Activated CD4-positive, alpha-beta T cell treated with anti-CD3 and anti-CD28 coated beads, Interleukin-2, Interleukin-6, amounts not matched to agents 100 ng/mL and 50 ng/mL, durations not matched to agents 16 hours and 8 hours (primary cell): ENCODE results near the gene DAZAP2.
A peak's percentile ranks its signal among the peaks of the same experiment; 100 is the strongest.
"Not testable (repeated sequence)": the region's sequence is repeated elsewhere in the genome, so short reads cannot be mapped to it uniquely, and the experiment has no call there.

ENCODE experiments used
- DNase-seq: peaks from one replicate; pipeline ENCODE4 v3.0.0-alpha.2; 2020

Gene DAZAP2

DNA sequence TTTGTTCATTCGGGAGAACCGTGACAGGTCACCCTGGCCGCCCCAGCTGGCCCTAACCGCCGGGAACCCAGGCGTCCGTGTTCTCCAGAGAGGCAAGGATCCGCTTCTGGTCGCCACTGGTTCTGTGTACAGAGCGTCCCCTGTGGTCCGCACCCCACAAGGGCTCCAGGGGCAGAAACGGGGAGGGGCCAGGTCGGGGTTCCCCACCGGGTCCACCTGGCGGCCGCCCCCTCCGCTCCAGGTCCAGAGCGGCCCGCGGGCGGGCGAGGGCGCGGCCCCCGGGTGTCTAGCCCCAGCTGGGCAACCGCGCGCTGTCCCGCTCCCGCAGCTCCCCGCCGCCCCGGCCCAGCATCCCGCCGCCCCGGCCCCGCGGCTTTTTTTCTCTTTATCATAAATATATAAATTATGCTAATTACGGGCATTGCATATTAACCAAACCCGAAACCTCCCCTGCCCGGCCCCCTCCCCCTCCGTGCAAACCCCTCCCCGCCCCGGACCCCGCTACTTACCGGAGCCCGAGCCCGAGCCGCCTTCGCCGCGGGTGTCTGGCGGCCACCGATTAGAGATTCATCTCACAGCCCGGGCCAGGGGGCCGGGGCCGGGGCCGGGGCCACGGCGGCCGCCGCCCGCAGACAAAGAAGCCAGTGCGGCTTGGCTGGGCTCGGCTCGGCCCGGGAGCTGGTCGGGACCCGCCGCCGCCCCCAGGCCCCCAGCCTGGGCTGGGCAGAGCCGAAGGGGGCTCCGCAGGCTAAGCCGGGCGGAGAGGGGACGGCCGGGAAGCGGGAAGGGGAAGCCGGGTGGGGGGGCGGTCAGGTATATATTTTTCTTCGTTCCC lies 21.3 kb upstream of the DAZAP2 start:
- peak; percentile 41 for DNase-seq

DNA sequence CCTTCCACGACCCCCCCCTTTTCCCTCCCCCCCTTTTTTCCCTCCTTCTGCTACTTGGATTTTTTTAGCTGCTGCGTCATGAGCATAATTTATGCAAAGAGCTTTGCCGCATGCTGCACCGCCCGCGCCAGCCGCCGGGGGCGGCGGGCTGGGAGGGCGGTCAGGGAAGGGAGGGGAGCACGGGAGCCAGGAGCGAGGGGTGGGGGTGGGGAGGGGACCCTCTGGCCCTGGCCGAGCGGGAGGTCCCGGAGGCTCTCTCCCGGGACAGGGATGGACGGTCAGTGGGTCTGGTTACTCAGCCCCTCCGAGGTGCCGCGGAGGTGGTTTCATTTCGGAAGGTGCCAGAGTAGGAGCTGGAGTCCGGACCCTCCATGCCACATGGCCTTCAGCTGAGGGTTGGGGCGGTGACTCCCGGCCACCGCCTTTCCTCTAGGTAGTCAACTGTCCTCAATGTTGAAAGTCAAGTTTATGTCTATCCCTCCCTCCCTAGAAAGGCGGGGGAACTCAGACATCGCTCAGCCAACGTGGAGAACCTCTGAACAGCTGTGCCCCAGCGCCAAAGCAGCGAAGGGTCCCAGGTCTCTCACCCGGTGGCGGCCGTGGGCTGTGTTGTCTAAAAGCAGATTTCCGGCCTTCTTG lies 20.5 kb upstream of the DAZAP2 start, which contains the start of gene POU6F1:
POU6F1 (minus strand) TSS at position 95 of the 639 bp plus-strand sequence. CDS start 11,226 bp downstream, outside the sequence.
- peak; percentile 72 for DNase-seq

DNA sequence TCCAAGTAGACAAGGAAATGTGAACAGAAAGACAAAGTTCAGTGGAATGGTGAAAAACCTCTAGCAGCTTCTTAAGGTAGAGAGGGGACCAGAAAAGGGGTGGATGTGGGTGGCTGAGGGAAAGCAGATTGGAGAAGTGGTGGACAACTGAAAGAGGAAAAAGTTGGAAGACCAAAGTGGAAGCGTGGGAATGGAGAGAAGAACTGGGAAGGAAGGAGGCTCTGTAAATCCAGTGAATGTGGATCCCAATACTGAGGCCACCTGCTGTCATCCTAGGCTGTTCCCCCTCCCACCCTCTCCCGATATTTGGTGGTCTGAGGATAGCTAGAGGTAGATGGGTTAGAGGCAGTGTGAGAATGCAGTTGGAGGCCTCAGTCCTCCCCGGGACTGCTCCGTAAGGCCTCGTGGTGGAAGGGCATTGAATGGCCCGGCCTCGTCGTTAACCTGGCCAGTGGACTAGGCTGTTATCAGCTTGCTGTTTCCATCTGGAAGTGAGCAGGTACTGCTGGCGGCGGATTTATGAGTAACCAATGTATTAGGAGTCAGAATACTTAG lies 19.9 kb upstream of the DAZAP2 start:
- DNase-seq: no peak

DNA sequence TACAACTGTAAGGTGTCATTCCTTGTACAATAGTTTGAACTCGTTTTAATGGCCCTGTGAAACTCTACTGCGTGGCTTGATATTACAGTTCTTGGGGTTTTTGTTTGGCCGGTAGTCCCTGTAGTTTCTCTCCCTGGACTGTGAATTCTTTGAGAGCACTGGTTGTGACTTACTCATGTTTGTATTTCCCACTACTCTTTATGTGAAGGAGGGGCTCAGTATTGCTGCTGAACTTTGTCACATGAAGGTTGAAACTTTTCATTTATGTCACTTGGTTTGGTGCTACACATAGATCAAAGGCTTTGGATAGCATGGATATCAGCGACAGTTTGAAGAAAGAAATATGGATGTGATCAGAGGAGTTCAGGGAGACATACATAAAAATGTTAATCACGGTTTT lies 19.3 kb upstream of the DAZAP2 start:
- DNase-seq: no peak

DNA sequence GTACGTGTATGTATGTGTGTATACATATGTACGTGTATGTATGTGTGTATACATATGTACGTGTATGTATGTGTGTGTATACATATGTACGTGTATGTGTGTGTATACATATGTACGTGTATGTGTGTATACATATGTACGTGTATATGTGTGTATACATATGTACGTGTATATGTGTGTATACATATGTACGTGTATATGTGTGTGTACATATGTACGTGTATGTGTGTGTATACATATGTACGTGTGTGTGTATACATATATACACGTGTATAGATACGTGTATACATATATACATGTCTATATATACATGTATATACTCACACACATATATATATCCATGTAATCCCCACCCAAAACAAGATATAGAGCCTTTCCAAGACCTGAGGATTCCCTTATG lies 18.8 kb upstream of the DAZAP2 start:
- DNase-seq: not testable (repeated sequence)

DNA sequence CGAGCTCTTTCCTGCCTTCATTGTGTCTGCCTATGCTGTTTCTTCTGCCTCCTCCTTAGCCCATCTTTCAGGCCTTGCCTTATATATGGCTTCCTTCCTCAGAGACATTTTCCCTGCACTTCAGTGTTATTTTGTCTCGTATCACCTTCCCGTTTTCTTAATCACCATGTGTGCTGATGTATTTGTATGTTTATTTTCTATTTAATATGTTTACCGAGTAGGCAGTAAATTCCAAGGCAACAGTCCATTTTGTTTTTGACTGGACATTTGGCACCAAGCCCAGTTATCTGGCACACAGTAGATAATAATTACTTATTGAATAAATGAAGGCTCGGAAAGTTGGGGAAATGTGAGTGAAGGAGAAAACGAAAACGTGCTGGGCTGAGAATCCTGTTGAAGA lies 16.2 kb upstream of the DAZAP2 start:
- no peak for DNase-seq

DNA sequence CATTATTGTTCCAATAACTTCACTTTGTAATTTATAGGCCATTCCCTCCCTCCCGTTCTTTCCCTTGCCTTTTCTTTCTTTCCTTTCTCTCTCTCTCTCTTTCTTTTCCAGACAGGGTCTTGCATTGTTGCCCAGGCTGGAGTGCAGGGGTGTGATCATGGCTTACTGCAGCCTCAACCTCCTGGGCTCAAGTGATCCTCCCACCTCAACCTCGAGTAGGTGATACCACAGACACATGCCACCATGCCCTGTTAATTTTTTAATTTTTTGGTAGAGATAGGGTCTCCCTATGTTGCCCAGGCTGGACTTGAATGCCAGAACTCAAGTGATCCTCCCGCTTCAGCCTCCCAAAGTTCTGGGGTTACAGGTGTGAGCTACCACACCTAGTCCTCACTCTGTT lies 14.0 kb upstream of the DAZAP2 start:
- DNase-seq: no peak

DNA sequence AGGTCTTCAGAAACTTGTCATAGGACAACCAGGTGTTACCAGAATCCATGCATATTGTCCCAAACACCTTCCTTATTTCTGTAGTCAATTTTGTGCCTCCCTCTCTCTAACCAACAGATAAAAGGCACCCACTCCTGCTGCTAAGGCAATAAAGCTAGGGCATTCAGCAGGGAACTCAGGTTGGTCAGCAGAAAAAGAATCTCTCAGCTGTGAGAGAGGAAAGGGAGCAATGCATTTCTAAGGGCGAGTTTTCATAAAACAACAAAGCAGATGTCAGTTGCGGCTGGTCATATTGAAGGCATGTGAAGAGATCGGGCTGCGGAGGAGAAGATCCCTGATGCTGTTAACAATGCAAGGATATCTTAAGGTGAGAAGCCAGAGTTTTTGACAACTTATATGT lies 13.4 kb upstream of the DAZAP2 start:
- DNase-seq: no peak

DNA sequence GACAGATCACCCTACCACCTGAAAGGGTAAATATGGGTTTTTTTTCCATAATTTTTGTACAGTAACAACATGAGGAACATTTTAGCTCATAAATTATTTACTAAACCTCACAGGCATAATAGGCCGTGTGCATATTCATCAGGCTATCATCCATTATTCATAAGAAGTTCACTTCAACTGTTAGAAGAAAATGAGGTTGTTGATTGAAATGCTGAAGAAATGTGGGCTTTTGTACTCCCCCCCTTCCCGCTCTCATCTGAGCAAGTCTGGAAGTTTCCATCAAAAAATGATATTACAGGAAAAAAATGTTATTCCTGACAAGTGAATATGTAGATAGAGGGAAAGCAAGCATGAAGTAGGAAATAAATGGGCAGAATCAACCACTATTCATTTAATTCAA lies 12.9 kb upstream of the DAZAP2 start:
- DNase-seq: no peak

DNA sequence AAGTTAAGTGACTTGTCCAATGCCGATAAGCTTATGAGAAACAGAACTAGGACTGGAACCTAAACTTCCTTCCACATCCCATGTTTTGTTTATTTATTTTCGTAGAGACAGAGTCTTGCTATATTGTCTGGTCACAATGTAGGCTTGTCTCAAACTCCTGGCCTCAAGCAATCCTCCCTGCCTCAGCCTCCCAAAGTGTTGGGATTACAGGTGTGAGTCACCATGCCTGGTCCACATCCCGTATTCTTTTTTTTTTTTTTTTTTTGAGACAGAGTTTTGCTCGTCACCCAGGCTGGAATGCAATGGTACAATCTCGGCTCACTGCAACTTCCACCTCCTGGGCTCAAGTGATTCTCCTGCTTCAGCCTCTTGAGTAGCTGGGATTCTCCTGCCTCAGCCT lies 11.5 kb upstream of the DAZAP2 start:
- DNase-seq: not testable (repeated sequence)

DNA sequence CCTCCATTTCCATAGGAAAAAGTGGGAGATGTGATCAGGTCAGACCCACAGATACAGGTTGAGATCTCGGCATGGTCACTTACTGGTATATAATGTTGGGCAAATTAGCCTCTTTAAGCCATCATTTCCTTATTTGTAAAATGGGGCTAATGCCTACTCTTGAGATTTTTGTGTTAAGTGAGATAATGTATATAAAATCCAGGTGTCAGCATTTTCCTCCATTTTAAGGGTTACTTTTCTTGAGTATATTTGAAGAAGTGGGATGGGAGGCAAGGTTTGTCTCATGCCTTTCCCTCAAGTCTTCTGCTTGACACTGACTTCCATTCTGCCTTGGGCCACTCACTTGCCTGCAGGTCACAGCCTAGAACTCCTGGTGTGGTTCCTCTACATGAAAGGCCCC lies 10.7 kb upstream of the DAZAP2 start:
- no peak for DNase-seq

DNA sequence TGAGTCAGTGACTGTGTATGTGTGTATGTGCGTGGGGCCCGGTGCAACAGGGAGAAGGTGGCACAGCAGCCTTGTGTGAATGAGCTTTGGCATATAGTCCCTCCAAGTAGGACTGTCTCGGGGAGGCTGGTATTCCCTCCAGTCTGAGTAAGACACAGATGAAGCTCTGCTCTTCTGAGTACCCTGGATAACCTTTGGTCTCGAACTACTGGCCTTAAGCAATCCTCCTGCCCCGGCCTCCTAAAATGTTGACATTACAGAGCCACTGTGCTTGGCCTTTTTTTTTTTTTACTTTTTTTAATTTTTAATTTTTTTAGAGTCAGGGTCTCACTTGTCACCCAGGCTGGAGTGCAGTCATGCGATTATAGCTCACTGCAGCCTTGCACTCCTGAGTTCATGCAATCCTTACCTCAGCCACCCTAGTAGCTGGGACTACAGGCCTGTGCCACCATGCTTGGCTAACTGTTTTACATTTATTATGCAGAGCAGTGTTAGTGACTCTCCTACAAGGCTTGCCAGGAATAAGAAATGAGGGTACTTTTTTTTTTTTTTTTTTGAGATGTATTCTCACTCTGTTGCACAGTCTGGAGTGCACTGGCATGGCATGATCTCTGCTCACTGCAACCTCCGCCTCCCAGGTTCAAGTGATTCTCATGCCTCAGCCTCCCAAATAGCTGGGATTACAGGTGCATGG lies 9.4 kb upstream of the DAZAP2 start:
- no peak for DNase-seq

DNA sequence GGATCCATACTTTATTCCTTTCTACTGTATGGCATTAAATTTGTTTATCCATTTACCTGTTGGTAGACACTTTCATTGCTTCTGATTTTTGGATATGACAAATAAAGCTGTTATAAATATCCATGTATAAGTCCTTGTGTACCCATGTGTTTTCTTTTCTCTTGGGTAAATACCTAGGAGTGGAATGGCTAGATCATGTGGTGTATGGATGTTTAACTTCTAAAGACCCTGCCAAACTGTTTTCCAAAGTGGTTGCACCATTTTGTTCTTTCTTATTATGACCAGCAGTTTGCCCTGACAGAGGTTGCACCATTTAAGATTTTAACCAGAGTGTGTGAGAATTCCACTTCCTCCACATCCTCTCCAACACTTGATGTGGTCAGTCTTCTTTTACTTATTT lies 6.0 kb upstream of the DAZAP2 start:
- DNase-seq: no peak

DNA sequence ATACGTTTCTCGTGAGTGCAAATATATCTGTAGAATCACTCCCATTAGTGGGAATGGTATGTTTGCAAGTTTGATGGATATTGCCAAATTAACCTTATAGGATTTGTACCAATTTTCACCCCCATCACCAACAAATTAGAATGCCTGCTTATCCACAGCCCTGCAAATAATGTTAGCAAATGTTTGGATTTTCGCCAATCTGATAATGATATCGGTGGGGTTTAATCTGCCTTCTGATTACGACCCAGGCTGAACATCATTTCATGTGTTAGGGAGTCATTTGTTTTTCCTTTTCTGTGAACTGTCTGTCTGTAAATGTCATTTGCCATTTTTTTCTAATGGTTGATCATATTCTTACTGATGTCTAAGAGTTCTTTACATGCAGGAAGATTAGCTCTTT lies 4.1 kb upstream of the DAZAP2 start:
- no peak for DNase-seq

DNA sequence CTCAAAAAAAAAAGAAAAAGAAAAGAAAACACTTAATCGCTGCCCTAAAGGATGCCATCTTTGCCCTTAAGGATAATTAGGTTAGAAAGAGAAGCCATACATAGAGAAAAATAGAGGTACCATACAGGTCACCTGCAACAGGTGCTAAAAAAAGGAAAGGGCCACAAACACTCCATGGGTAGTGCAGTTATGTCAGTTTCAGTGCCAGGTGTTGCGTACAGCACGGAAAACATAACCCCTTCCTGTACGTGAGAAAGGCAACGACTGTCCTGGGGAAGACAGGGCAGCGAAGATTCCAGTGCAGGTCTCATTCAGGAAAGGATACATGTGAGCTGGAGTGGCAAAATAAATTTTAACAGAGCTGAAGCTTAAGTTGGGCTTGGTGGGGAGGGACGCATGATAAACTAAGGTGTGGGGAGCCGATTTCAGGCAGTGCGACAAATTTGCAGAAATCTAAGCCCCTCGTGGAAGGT lies 553 bp upstream of the DAZAP2 start:
- DNase-seq: peak; percentile 22

DNA sequence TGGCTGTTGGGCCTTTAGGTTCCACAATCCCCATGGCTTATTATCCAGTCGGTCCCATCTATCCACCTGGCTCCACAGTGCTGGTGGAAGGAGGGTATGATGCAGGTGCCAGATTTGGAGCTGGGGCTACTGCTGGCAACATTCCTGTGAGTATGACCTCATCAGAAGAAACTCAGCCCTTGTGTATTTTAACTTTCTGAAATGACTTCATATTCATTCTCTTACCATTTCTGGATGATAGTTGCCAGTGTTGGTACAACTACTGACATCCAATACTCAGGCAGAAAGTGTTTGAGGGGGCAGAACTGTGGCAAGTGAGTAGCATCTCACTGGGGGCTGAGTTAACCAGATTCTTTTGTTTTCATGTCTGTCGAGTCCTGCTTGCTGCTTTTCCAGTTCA lies 2.3 kb downstream of the DAZAP2 start:
- no peak for DNase-seq

DNA sequence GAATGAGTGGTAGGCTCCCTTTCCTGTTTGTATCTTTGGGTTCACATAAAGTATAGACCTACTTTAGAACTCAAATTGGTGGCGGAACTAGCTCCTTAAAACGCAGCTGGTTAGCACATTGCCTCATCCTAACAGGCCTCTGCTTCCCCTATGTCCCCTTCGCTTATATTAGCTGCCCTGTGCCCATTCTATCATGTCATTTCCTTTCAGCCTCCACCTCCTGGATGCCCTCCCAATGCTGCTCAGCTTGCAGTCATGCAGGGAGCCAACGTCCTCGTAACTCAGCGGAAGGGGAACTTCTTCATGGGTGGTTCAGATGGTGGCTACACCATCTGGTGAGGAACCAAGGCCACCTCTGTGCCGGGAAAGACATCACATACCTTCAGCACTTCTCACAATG lies 3.5 kb downstream of the DAZAP2 start:
- no peak for DNase-seq

DNA sequence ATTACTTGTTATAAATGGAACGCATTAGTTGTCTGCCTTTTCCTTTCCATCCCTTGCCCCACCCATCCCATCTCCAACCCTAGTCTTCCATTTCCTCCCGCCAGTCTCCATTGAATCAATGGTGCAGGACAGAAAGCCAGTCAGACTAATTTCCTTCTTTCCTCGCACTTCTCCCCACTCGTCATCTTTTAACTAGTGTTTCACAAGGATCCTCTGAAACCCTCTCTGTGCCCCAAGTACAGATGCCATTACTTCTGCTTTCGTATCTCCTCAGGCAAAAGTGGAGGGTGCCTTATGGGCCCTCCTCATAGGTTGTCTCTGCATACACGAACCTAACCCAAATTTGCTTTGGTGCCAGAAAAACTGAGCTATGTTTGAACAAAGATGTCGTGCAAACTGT lies 4.2 kb downstream of the DAZAP2 start:
- no peak for DNase-seq

DNA sequence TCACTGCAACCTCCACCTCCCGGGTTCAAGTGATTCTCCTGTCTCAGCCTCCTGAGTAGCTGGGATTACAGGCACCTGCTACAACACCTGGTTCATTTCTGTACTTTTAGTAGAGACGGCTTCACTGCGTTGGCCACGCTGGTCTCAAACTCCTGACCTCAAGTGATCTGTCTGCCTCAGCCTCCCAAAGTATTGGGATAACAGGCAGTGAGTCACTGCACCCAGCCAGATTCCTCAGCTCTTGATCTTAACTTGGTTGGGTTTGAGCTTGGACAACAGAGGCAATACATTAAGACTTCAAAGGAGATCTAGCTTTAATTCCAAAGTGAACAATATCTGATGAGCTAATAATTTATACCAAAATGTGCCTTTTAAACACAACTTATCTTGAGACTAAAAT lies 5.6 kb downstream of the DAZAP2 start:
- no peak for DNase-seq

DNA sequence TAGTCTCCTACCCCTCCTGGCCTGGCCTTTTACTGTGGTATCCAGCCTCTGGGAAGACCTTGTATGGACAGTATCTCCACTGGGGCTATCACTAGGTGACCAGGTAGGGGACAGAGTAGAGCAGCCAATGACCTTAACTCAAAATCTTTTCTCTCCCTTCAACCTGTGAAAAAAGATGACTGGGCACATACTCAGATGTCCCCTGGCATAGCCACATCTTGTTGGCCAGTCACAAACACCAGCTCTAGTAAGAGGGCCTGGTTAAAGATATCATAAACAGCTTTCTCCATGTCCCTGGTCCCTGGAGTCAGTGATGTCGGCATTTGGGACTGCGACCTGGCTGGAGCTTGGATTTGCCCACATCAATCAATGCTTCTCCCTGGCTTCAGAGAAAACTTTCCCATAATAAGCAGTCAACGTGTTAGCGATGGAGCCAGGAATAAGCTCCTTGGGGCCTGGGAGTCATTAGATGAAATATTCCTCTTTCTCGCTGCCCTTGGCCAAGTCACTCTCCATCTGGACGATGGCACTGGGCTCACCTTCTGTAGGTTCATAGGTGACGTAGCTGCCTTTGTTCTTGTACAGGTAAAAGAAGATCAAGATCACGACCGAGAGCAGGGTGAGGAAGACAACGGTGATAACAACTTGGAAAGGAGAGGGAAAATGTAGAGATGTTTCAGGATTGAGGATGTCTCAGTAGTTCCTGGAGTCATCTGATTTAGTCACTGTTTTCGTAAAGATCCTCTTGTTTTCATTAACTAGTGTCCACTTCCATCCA lies 7.0 kb downstream of the DAZAP2 start:
- no peak for DNase-seq

DNA sequence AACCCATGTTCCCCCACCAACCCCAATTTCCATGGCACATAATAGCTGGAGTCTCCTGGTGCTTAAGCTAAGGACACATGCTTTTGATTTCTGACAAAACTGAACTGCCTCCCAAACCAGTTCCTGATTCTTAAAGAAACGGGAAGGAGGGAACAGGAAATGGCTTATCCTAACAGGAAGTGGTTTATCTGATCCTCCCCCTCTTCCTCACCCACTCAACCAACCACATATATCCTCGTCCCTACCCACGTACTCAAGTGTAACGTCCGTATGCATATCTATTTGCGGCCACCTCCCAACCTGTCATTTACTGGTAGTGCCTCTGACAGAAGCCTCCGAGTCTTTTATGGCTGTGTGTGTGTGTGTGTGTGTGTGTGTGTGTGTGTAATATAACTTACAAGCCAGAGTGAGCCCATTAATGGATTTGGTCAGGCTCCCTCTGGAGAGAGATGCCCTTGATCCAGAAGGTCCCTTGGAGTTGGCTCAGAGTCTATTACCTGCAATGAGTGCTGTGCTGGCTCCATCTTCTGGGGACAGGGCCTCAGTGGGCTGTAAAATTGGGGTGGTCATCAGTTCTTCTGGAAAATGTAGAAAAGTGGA lies 7.7 kb downstream of the DAZAP2 start:
- peak; percentile 46 for DNase-seq

DNA sequence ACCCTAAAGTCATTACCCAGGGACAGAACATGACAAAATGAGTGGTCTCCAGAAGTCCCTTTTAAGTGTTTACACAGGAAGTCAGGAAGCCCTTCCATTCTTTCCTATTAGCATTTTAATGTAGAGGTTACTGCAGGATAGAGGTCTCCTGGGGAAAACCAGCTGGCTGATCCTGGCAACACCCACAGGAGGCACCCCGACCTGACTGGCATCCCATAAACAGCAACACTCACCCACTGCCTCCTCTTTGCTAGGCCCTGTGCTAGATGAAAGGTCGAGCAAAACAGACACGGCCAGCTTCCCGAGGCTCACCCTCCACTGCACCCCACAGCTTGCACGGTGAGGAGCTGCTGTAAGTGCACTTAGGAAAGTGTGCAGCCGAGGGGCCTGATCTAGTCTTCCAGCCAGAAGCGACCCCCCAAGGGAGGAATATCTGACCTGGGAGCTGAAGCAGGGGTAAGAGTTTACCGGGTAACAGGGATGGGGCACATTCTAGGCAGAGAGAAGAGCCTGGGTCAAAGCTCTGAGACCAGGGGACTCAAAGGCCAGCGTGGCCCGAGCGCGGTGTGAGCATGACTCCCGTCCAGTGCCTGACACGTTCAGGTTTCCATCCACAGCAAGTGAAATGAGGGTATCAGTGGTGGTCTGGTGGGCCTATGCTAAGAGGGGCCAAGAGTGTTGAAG lies 9.0 kb downstream of the DAZAP2 start:
- DNase-seq: no peak
